OCI-LY1 (cell line): ENCODE results near the gene RASD2.

Source experiments
- H2AFZ ChIP-seq: fragments of 200-600 bp; sonication (generic), shearing (Covaris generic); 2 replicates; pipeline ENCODE4 v1.6.0; 2014; ENCODE audit warnings: antibody characterized with exemption, mild to moderate bottlenecking, low read length
- H3F3A ChIP-seq: fragments of 200-600 bp; sonication (generic), shearing (Covaris generic); 2 replicates; pipeline ENCODE4 v1.6.0; 2014; ENCODE audit warnings: mild to moderate bottlenecking, antibody characterized with exemption, low read length, moderate library complexity; ENCODE audit not compliant: insufficient read depth
- H3K27ac ChIP-seq: fragments of 200-600 bp; sonication (generic); 2 replicates; pipeline ENCODE4 v1.5.1; 2014; ENCODE audit warnings: low read length, mixed run types, mild to moderate bottlenecking, low read depth; ENCODE audit not compliant: poor library complexity, severe bottlenecking
- H3K27me3 ChIP-seq: fragments of 200-600 bp; sonication (generic); 2 replicates; pipeline ENCODE4 v1.6.0; 2014; ENCODE audit warnings: antibody characterized with exemption, mild to moderate bottlenecking, low read length, moderate library complexity; ENCODE audit not compliant: insufficient read depth
- H3K36me3 ChIP-seq: fragments of 200-600 bp; sonication (generic); 2 replicates; pipeline ENCODE4 v1.6.1; 2014; ENCODE audit warnings: mild to moderate bottlenecking, antibody characterized with exemption, low read length, moderate library complexity, mixed read lengths; ENCODE audit not compliant: insufficient read depth
- H3K4me1 ChIP-seq: fragments of 200-600 bp; sonication (generic); 2 replicates; pipeline ENCODE4 v1.5.1; 2014; ENCODE audit warnings: mild to moderate bottlenecking, low read length, moderate library complexity; ENCODE audit not compliant: insufficient read depth, severe bottlenecking
- H3K4me2 ChIP-seq: fragments of 200-600 bp; sonication (generic), shearing (Covaris generic); 2 replicates; pipeline ENCODE4 v1.6.1; 2014; ENCODE audit warnings: low read length
- H3K4me3 ChIP-seq: fragments of 200-600 bp; sonication (generic); 2 replicates; pipeline ENCODE4 v1.5.1; 2014; ENCODE audit warnings: low read length, low read depth, mild to moderate bottlenecking, mixed read lengths; ENCODE audit not compliant: poor library complexity, severe bottlenecking
- H3K79me2 ChIP-seq: fragments of 200-600 bp; shearing (Covaris generic); 2 replicates; pipeline ENCODE4 v1.6.1; 2016; ENCODE audit warnings: mixed run types, low read length, mixed read lengths; ENCODE audit not compliant: insufficient read depth
- H3K9ac ChIP-seq: fragments of 200-600 bp; sonication (generic), shearing (Covaris generic); 2 replicates; pipeline ENCODE4 v1.6.1; 2014; ENCODE audit warnings: mild to moderate bottlenecking, low read length, mixed read lengths
- H3K9me2 ChIP-seq: fragments of 200-600 bp; sonication (generic), shearing (Covaris generic); 2 replicates; pipeline ENCODE4 v1.6.1; 2014; ENCODE audit warnings: low read depth, mild to moderate bottlenecking, low read length, mixed read lengths
- H3K9me3 ChIP-seq: fragments of 200-600 bp; shearing (Covaris generic); 2 replicates; pipeline ENCODE4 v1.6.1; 2014; ENCODE audit warnings: low read length, mixed read lengths
- H4K20me1 ChIP-seq: fragments of 200-600 bp; sonication (generic), shearing (Covaris generic); 2 replicates; pipeline ENCODE4 v1.6.0; 2016; ENCODE audit warnings: mild to moderate bottlenecking, low read length; ENCODE audit not compliant: insufficient read depth
- CTCF ChIP-seq: fragments of 200-600 bp; sonication (generic), shearing (Covaris generic); IDR thresholded peaks from 2 replicates; pipeline ENCODE4 v1.5.1; 2017; ENCODE audit warnings: mild to moderate bottlenecking, antibody characterized with exemption, low read length, moderate library complexity, mixed read lengths
- EZH2 ChIP-seq: fragments of 200-600 bp; sonication (generic), shearing (Covaris generic); IDR thresholded peaks from 2 replicates; pipeline ENCODE4 v1.8.0; 2017; ENCODE audit warnings: borderline replicate concordance, mixed run types, mild to moderate bottlenecking, antibody characterized with exemption, low read length, moderate library complexity, mixed read lengths

Gene RASD2

GRCh38 chr22:35582861-35583670 lies 42.4 kb downstream of the RASD2 start:
- no peaks in the 10 kb centered on the region for H3F3A ChIP-seq
- no peak overlapping the region for H3K4me3 ChIP-seq
- no peak overlapping the region for H3K4me2 ChIP-seq
- TF ChIP-seq EZH2 (no peak), CTCF (peak; percentile 99)
- H2AFZ ChIP-seq = no peak overlapping the region
- no peaks in the 10 kb centered on the region for H3K4me1 ChIP-seq
- H3K36me3 ChIP-seq = no peaks in the 10 kb centered on the region
- H3K27me3 ChIP-seq = no peaks in the 10 kb centered on the region; the same call in 1 of the 2 replicates
- no peaks in the 10 kb centered on the region for H3K9me3 ChIP-seq
- H3K27ac ChIP-seq = no peak overlapping the region
- H3K9me2 ChIP-seq = no peaks in the 10 kb centered on the region
- no peaks in the 10 kb centered on the region for H4K20me1 ChIP-seq
- H3K79me2 ChIP-seq = no peaks in the 10 kb centered on the region
- no peak overlapping the region for H3K9ac ChIP-seq

GRCh38 chr22:35586771-35587170 lies 46.1 kb downstream of the RASD2 start:
- Histone ChIP-seq H3F3A (no peaks in the 10 kb centered on the region), H3K4me1 (no peaks in the 10 kb centered on the region)

GRCh38 chr22:35587447-35587870 lies 46.8 kb downstream of the RASD2 start:
- TF ChIP-seq CTCF = no peak
- H3K4me2 ChIP-seq = no peak overlapping the region
- H3K9me3 ChIP-seq = no peaks in the 10 kb centered on the region
- H2AFZ ChIP-seq = no peak overlapping the region
- no peaks in the 10 kb centered on the region for H3K79me2 ChIP-seq
- H3K36me3 ChIP-seq = no peaks in the 10 kb centered on the region
- H3K27me3 ChIP-seq = peaks cover 10% of the 10 kb centered on the region; the same call in 1 of the 2 replicates
- no peaks in the 10 kb centered on the region for H3K9me2 ChIP-seq
- no peaks in the 10 kb centered on the region for H3F3A ChIP-seq
- no peaks in the 10 kb centered on the region for H3K4me1 ChIP-seq
- no peak overlapping the region for H3K4me3 ChIP-seq
- no peaks in the 10 kb centered on the region for H4K20me1 ChIP-seq
- H3K27ac ChIP-seq = no peak overlapping the region
- no peak overlapping the region for H3K9ac ChIP-seq

More at GRCh38 chr22:35586771-35587170, 46.1 kb downstream of the RASD2 start:
- TF ChIP-seq CTCF = no peak
- Histone ChIP-seq H4K20me1 (no peaks in the 10 kb centered on the region), H3K4me3 (no peak overlapping the region), H2AFZ (no peak overlapping the region), H3K4me2 (no peak overlapping the region), H3K9me3 (no peaks in the 10 kb centered on the region), H3K27me3 (peaks cover 10% of the 10 kb centered on the region; the same call in 1 of the 2 replicates), H3K27ac (no peak overlapping the region), H3K36me3 (no peaks in the 10 kb centered on the region), H3K9ac (no peak overlapping the region), H3K9me2 (no peaks in the 10 kb centered on the region), H3K79me2 (no peaks in the 10 kb centered on the region)
